Stimulated activated CD8-positive, alpha-beta memory T cell treated with anti-CD3 and anti-CD28 coated beads, Interleukin-4, amount 100 ng/mL, for 48 hours (primary cell): ENCODE data around the gene KRTAP5-4.
"Not testable (repeated sequence)": the region's sequence is repeated elsewhere in the genome, so short reads cannot be mapped to it uniquely, and the experiment has no call there.

Source experiments
- DNase-seq: peaks from one replicate; pipeline ENCODE4 v3.0.0-alpha.2; 2020

KRTAP5-4 gene, protein sequence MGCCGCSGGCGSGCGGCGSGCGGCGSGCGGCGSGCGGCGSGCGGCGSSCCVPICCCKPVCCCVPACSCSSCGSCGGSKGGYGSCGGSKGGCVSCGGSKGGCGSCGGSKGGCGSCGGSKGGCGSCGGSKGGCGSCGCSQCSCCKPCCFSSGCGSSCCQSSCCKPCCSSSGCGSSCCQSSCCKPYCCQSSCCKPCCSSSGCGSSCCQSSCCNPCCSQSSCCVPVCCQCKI

DNA sequence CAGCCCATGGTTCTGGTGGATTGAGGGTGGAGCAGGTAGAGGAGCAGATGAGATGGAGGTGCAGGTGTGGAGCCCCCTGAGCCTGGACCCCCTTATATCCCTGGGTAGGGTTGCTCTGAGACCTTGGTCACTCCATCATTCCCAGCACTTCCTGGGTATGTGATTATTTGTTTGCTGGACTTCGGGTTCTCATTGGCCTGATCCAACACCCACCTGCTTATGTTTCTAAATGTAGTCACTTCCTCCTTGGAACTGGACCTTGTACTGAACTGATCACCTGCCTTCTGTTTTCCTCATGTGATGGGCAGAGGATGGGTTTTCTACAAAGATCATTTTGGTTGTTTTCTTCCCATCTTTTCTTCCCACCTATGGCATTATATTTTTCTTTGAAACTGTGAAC, at the start of gene KRTAP5-4:
Gene KRTAP5-4 (minus strand): TSS at position 53 of the 400 bp plus-strand sequence. CDS start 45 bp downstream, at position 8.
- DNase-seq: no peak

DNA sequence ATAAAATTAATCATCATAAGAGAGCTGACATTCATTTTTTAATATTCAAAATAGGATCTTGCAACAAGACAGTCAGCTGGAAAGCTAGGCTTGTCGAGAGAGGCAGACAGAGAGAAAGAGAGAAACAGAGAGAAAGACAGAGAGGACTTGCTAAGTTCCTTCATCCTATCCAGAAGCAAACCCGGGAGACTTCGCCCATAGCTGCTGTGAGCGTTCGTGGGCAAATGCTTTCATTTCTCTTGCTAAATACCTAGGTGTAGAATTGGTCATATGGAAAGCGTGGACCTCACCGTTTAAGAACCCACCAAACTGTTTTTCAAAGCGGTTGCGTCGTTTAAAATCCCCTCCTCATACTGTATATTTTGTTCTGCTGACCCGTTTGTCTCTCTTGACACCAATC, 49.7 kb upstream of the KRTAP5-4 start:
- DNase-seq: no peak

DNA sequence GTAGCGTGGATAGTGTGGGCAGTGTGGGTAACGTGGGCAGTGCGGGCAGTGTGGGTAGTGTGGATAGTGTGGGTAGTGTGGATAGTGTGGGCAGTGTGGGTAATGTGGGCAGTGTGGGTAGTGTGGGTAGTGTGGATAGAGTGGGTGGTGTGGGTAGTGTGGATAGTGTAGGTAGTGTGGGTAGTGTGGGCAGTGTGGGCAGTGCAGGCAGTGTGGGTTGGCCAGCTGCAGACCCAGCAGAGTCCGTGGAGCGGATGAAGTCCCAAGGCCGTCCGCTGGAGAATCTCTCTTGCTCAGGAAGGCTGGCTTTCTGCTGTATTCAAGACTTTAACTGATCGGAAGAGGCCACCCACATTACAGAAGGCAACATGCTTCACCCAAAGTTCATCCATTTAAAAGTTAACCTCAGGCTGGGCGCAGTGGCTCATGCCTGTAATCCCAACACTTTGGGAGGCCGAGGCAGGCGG, 49.0 kb upstream of the KRTAP5-4 start:
- no peak for DNase-seq

DNA sequence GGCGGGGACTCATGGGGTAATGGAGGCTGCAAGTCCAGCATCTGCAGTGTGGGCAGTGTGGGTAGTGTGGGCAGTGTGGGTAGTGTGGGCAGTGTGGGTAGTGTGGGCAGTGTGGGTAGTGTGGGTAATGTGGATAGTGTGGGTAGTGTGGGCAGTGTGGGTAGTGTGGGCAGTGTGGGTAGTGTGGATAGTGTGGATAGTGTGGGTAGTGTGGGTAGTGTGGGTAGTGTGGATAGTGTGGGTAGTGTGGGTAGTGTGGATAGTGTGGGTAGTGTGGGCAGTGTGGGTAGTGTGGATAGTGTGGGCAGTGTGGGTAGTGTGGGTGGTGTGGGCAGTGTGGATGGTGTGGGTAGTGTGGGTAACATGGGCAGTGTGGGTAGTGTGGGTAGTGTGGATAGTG, 48.5 kb upstream of the KRTAP5-4 start:
- DNase-seq: peak; percentile 14

DNA sequence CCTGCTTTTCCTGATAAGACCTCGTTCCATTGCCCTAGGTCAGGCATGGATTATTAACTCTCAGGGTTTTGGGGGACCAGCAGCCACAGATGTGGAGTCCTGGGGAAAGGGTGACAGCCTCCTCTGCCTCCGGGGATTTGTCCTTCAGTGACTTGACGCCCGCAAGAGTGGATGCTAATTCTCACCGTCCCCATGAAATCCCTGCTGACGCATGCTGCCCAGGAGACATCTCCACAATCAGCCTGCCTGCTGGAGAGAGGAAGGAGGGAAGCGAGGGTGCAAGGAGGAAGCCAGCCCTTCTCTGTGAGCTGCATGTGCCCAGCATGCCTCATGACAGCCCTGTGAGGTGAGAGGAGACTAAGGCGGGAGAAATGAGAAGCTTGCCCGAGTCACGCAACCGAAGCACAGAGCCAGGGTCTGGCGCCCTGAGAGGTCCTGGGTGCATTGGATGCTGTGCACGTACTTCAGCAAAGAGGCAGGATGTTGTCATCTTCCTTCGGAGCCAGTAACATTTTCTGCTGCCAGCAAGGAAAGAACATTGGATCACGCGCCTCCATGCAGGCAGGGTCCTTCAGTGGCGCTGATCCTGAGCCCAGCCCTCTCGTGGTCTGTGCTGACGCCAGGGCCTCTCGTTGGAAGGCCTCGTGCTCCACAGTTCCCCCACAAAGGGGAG, 47.7 kb upstream of the KRTAP5-4 start:
- peak; percentile 16 for DNase-seq

DNA sequence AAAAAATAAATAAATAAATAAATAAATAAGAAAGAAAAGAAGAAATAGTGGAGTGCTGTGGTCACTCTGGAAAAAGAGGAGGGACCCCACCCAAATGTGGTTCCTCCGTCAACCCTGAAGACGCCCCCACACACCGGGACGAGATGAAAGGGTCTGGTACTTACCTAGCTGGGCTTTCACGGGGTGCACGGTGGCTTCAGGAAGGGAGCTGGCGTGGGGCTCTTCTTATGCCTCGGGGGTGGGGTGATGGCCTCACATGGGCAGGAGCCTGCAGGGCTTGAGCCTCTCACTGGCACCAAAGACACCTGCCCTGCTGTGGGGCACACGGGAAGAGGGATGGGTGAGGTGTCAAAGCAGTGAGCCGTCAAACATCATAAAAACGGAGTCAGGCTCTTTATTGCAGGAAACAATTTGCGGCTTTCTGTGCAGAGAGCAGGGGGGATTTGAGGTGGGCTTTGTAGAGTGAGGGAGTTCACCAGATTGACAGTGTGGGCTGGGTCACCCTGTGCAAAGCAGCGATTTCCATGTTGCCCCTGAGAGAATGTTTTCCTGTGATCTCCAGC, 47.1 kb upstream of the KRTAP5-4 start:
- DNase-seq: peak; percentile 15

DNA sequence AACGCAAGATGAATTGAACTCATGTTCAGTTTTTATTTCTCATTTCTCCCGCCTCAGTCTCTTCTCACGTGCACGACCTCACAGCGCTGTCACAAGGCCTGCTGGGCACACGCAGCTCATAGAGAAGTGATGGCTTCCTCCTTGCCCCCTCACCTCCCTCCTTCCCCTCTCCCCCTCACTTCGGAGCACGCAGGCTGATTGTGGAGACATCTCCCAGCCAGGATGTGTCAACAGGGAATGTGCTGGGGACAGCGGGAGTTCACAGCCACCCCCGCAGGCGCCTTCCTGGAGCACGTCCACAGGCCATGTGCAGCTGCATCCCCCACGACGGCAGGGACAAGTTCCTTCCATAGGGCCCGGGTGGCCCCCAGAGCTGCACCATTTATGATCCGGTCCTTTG, 46.0 kb upstream of the KRTAP5-4 start:
- peak; percentile 18 for DNase-seq

DNA sequence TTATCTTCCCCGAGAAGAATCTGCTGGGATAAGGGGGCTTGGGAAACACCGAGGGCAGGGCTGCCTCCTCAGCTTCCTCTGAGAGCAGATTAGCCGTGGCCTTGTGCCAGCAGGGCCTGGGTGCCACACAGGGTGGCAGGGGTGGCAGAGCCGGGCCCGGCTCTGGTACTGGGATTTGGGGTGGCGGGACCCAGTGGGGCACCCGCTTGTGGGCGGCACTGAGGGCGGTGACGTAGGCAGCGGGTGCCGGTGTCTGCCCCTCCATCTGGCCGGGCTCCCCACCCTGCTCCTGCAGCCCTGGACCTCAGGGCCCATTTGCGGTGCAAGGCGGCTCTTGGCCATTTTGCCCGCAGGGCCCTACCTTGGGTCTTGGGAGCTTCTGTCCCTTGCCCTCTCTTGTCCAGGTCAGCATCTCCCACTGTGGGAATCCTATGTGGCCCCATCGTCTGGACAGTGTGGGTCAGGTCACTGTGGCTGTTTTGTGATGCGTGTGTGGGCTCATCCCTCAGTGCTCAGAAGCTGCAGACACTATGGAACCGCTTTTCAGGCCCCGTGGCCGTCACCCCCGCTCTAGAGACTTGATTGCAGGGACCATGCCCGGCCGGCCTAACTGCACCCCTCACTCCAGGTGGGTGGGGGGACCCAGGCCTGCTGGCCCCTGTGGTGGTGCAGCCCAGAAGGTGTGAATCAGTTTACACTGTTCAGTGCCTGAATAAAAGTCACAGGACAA, 45.3 kb upstream of the KRTAP5-4 start:
- DNase-seq: peak; percentile 10

DNA sequence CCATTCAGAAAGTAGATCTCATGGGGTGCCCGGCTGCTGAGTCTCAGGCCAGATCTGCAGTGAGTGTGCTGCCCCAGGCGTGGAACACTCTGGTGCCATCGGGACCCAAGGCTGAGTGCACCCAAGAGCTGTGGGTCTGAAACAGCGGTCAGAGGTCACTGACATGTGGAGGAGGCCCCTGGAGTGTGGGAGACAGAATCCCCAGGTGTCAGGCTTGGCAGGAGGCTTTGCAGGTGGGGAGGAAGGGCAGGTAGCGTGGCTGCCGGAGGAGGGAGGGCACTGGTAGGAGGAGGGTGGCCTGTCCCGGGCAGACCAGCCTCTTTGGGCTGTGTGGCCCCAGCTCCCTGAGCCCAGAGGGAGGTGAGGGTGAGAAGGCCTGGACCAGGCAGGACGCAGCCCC, 43.4 kb upstream of the KRTAP5-4 start:
- no peak for DNase-seq

DNA sequence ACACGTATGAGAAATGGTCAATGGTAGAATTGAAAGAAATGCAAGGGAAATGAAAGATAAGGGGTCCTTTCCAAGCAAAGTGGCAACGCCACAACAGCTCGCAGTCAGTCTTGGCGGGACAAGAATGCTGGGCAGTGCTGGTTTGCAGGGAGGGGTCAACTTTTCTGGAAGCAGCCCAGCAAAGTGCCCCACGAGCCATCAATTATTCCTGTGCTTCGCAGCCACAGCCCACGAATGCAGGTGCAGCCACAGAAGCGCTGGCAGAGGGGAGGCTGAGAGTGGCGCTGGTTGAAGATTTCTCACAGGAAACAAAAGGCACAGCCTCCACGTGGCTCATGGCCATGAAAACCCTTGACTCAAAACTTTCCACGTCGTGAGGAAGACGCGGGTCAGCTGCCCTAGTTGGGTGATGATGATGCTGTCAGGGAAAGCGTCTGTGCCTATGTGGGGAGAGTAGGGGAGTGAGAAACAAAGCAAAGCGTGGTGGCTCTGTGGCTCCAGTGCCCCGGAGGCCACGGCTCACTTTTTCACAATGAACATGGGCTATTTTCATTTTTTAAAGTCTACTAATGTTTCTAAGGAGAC, 40.9 kb upstream of the KRTAP5-4 start:
- not testable (repeated sequence) for DNase-seq

DNA sequence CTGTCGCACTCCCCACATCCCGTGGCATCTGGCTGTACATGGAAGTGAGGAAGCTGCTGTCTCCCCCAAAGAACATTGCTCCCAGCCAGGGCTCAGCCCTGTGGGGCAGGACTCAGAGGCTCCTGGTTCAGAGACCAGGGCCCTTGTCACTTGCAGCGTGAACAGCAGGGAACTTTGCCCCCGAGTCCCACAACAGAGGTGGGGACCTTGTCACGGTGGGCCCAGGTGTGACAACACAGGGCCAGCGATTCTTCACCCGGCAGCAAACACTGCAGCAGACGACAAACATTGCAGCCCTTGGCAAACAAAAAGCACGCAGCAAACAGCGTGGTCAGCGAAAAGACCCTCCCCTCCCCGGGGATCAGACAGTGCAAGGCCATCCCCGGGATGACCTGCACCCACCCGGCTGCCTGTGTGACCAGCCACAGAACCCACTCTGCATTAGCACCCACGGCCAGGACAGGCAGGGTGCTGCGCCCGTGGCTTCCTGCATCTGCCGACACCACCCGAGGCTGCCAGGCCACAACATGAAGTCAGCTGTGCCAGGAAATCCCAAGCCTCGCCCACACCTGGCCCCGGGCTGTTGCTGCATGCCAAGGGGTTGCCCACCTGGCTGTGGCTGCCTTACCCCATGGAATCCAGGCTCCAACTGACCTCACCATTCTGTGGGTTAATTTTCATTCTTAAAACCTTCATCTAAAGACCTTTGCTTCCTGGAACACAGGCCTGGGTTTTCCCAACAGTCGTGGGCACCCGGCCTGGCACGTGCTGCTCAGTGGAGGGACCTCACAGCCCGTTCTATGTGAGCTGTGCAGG, 39.7 kb upstream of the KRTAP5-4 start:
- DNase-seq: peak; percentile 20

DNA sequence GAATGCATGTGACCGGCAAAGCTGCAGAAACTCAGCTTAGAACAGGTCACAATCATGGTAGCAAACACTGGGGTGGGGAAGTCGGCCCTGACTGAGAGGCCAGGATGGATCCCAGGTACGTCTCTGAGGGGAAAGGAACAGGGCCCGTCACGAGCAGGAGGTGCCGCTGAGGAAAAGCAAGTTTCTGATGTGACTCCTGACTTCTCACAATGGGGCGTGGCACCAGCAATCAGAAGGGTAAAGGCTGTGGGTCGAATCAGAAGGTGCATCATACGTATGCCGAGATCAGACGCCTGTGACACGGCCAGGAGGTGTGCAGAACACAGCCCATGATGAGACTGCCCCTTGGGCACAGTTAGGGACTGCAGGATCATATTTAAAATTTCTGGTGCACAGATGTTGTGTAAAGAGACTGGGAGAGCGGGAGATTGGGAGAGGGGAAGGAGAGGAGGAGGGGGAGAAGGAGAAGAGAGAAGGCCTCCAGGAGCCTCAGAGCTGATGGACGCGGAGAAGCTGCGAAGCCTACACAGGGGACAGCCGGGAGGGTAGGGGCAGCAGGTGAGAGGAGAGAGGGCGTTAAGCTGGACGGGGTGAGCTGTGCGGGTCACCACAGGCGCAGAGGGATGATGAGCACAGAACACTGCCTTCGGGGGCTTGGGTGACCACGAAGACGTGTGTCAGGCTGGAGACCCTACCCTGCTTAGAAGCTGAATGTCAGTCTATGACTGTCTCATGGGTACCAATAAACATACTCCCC, 38.4 kb upstream of the KRTAP5-4 start:
- peak; percentile 20 for DNase-seq

DNA sequence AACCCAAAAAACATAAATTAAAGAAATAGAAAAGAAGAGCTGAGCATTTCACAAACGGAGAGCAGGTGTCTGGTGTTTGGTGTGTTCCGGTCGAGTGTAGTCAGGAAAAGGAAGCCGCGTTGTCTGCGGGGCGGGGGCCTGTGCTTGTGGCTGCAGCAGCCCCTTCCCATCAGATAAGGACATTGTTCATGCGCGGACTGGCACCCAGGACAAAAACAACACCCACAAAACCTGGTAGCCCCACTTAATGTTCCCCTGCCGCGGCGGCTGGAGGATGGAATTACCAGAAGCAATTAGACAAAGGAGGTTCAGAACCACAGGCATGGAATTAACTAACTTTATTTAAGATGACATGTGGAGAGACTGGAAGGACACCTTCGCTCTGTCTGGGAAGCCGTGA, 37.6 kb upstream of the KRTAP5-4 start:
- DNase-seq: peak; percentile 24

DNA sequence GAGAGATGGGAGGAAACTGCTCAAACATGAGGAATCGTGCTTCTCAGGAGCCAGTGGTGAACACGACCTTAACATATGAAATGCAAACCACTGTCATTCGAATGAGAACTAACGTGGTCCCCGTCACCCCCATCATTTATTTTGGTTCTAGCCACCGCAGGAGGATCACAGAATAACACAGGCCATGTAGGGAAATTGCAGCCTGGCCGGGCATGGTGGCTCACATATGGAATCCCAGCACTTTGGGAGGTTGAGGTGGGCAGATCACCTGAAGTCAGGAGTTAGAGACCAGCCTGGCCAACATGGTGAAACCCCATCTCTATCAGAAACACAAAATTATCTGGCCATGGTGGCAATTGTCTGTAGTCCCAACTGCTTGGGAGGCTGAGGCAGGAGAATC, 34.7 kb upstream of the KRTAP5-4 start:
- peak; percentile 14 for DNase-seq

DNA sequence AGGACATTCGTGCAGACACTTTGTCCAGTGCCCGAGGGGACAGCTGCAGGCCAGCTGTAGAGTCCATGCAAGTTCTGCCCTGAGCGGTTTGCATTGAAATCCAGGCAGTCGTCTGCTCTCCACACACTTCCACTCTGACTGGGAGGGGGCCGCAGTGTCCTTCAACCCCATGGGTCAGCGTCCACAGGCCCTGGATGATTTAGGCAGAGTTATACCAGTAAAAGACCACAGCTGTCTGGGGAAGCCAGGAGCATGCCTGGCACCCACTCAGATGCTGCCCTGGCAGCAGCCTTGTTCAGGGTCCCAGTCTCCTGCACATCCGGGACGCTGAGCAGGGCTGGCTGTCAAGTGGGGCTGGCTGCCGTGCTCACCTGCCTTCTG, 34.1 kb upstream of the KRTAP5-4 start:
- DNase-seq: peak; percentile 16

DNA sequence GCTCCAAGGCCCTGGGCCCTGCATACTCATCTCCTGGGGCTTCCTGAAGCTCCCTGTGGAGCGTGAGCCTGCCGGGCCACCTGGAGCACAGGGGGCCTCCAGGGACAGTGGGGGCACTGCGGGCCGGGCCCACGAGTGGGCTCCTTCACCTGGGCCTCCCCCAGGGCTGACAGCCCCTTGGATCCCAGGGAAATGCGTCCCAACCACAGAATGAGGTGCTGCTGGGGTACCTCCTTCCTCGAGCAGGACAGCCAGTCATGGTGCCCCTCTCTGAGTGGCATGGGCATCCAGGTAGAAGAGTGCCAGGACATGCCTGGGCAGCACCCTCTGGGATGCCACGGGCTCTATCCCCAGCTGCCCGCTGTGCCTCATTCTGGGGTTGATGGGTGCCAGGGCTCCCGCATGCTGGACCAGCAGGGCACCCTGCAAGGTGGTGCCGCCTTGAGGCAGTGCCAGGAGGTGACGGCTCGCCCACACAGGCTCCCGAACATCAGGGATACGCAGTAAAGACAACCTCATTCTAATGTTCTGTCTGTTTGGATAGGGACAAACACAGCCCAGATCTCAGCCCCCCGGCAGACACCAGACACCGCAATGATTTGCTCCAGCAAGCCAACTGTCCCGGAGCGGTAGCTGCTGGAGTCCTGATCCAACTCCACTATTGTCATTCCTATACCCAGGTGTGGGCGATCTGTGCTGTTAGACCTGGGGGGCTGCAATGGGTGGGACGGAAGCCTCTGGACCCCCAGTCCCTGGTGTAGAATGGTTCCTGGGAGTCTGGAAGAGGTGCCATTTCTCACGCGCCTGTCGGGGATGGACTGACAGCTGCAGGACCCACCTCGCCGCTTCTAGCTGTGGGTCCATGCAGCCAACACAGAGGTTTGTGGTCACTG, 33.5 kb upstream of the KRTAP5-4 start:
- DNase-seq: peak; percentile 6

DNA sequence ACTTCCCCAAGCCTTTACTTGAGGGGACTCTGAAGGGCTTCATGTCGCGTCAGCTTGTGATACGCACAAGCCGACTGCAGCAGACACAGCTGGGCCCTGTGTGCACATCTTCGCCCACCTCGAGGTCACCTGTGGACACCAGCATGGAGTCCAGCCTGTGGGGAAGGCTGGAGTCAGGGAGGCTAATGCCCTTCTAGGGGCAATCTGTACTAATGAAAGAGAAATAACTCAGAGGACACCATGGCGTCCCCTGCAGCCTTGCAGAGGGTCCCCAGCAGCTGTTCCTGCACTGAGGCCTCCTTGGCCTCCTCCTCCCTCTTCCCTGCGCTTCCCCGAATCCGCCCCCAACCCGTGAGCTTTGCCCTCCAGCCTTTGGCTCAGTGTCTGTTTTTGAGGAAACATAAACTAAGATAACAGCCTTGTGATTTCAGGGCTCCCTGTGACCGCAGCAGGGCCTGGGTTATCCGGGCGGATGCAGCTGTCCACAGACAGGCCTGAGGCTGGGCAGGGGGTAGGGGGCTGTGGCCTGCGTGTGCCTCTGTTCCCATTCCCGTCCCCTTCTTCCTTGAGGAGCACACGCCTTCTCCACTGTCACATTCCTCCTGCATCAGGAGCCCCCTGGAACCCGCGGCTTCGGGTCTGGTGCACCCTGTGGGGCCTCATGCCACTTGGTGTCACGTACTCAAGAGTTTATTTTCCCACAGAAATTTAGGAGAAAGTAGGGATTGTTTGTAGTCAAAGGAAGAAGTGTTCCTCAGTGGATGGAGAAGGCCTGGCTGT, 32.6 kb upstream of the KRTAP5-4 start:
- no peak for DNase-seq

DNA sequence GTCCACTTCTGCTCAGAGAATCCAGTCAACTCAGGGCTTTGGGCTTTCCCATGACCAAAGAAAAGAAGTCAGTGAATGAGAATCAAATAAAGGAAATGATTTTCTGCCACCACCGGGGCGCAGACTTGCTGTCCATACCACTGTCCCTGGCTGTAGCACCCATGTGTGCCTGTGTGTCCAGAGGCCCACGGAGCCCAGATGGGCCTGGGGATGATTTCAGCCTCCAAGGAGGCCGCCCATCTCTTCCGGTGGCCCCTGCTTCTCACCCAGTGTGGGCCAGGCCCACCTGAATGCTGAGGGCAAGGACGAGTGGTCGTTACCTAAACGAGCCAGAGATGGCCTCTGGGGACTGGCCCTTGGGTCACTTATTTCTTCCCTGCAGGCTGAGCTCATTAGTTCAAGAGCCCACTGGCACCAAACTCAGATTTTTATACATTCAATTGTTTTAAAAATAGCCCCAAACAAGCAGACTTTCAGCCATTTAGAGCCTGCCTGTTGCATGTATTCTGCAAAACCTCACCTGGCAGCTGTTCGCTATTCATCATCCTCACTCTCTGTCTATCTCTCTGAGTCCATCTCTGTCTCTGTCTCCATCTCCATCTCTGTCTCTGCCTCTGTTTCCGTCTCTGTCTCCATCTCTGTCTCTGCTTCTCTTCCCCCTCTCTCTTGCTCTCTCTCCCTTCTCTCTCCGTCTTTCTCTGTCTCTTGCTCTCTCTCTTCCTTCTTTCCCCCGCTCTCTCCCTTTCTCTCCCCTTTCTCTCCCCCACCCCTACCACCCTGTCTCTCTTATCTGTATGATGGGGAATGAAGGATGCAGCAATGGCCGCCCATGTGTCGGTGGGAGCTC, 31.8 kb upstream of the KRTAP5-4 start:
- DNase-seq: no peak
